ENCODE results near the gene ECI2.

DNA sequence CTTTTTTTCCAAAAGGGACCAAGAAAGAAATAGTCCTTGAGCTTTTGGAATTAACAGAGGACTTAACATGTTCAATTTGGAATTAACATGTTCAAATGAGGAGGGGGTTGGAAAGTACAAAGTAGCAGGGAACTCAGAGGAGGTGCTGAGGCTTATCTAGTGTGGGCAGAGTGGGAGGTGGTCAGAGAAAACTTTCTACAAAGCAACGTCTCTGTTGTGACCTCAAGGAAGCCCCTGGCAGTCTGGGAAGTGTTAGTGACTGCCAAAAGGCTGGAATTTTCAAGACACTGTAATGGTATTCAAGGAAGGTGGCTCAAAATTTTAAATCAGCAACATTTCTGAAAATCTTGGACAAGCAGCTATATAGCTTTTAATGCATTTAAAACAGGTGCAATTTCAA, 7.3 kb downstream of the ECI2 start:
- TF ChIP-seq POLR2A (IDR thresholded peaks at IDR 0.05; ENCODE audit: low read length) (no peak), GATA1 (IDR thresholded peaks at IDR 0.05; ENCODE audit: low read depth, low read length) (no peak)
